SK-N-MC (cell line): ENCODE measurements around the gene RPGRIP1L.
A peak's percentile ranks its signal among the peaks of the same experiment; 100 is the strongest.

ENCODE experiments used
- DNase-seq: peaks from one replicate; pipeline ENCODE4 v3.0.0-alpha.2; 2011; ENCODE audit warnings: low read depth, low spot score
- H3K27ac ChIP-seq: fragments of 200-600 bp; sonication (generic); 2 replicates; pipeline ENCODE4 v1.5.1; 2016; ENCODE audit warnings: mixed run types
- H3K36me3 ChIP-seq: fragments of 200-600 bp; sonication (generic); 2 replicates; pipeline ENCODE4 v1.6.1; 2017; ENCODE audit warnings: antibody characterized with exemption, low read length, mixed read lengths; ENCODE audit not compliant: insufficient read depth
- H3K4me3 ChIP-seq: fragments of 200-600 bp; sonication (generic); 2 replicates; pipeline ENCODE4 v1.5.1; 2016
- H3K9ac ChIP-seq: fragments of 200-600 bp; sonication (generic); 2 replicates; pipeline ENCODE4 v1.8.0; 2017; ENCODE audit warnings: mixed run types, mixed read lengths; ENCODE audit not compliant: insufficient read length
- H3K9me3 ChIP-seq: fragments of 200-600 bp; sonication (generic); 2 replicates; pipeline ENCODE4 v1.6.1; 2017; ENCODE audit warnings: low read depth, mild to moderate bottlenecking, antibody characterized with exemption, low read length, moderate library complexity, mixed read lengths
- EZH2 ChIP-seq: fragments of 200-600 bp; sonication (generic); IDR thresholded peaks from one replicate; pipeline ENCODE4 v1.6.1; 2017; ENCODE audit warnings: antibody characterized with exemption
- FOXP2 ChIP-seq: optimal IDR thresholded peaks from 2 replicates; pipeline ENCODE3; 2011; ENCODE audit warnings: mild to moderate bottlenecking, moderate library complexity; ENCODE audit not compliant: insufficient read depth; ENCODE audit errors: extremely low read length, control extremely low read depth
- POLR2AphosphoS5 ChIP-seq: IDR thresholded peaks from 2 replicates; pipeline ENCODE4 v1.6.1; 2012; ENCODE audit warnings: mild to moderate bottlenecking, low read depth, low read length, borderline replicate concordance

Gene RPGRIP1L

DNA sequence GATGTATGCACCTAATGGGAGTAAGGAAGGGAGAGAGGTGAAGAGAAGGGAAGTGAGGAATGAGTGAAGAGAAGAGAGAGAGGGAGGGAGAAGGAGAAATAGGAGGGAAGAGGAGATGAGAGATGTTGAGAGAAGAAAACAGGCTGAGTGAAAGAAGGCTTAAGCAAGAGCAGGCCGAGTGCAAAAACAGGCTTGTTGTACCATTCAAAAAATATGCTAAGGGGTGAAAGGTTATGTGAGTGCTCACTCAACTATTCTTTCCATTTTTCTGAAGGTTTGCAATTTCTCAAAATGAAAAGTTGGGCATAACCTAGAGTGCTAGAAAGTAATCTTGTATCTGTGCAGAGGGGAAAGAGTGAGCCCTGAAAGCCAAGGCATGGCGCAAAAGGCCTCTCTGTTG lies 22.9 kb downstream of the RPGRIP1L start:
- no peak overlapping the region for H3K4me3 ChIP-seq
- H3K9ac ChIP-seq = no peak overlapping the region
- H3K27ac ChIP-seq = no peak overlapping the region
- no peak for DNase-seq
- peaks cover 6% of the 10 kb centered on the region; the same call in 1 of the 2 replicates for H3K36me3 ChIP-seq
- H3K9me3 ChIP-seq = no peaks in the 10 kb centered on the region
- TF ChIP-seq FOXP2 (no peak), POLR2AphosphoS5 (no peak)

DNA sequence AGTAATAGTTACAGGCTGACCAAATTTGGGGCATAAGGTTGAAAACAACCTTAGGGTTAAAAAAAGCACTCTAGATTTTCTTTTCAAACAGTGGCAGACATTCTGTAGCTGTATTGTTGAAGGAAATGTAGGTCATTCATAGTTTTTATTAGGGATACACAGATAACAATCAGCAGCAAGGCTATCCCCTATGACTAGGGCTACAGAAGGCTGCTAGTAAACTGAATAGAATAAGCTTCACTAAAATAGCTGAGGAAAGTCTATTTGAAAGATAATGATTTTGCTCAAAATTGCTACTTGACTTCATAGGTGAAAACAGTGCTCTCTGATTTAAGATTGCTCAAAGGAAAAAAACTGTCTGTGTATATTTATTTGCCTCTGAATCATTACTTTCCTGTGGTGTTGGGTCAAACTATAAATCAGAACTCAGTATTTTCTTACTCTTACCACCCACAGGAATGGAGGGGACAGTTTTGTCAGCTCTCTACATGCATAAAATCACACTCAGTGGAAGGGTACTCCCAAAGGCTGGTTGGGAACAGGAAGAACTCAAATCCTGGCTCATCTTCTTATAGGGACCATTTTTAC lies 24.8 kb downstream of the RPGRIP1L start:
- Histone ChIP-seq H3K9me3 (no peaks in the 10 kb centered on the region), H3K4me3 (peak overlapping the region; percentile 43), H3K27ac (peak overlapping the region; percentile 96), H3K36me3 (no peaks in the 10 kb centered on the region), H3K9ac (peak overlapping the region; percentile 12)
- TF ChIP-seq POLR2AphosphoS5 = no peak
- TF ChIP-seq FOXP2 = no peak
- no peak for TF ChIP-seq EZH2
- DNase-seq = no peak

DNA sequence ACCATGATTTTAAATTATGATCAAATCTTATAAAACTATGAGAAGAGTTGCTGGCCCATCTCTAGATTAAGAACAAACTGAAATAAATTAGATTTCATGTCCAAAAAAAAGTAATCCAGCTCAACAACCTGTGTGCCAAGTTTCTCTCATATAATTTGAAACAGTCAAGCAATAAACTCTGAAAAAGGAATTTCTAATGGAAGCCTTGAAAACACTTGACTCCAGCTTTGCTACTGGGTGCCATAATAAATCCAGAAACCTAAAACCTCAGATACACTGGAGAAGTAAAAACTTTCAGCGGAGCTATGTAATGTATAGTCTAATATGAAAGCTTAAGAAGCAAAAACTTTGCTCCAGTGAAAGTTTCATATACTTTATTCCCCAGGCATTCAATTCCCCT lies 25.5 kb downstream of the RPGRIP1L start:
- DNase-seq = no peak
- Histone ChIP-seq H3K9me3 (no peaks in the 10 kb centered on the region), H3K36me3 (no peaks in the 10 kb centered on the region), H3K9ac (no peak overlapping the region), H3K4me3 (peak overlapping the region; percentile 43), H3K27ac (peak overlapping the region; percentile 96)
- no peak for TF ChIP-seq EZH2
- no peak for TF ChIP-seq FOXP2
- TF ChIP-seq POLR2AphosphoS5 = no peak

DNA sequence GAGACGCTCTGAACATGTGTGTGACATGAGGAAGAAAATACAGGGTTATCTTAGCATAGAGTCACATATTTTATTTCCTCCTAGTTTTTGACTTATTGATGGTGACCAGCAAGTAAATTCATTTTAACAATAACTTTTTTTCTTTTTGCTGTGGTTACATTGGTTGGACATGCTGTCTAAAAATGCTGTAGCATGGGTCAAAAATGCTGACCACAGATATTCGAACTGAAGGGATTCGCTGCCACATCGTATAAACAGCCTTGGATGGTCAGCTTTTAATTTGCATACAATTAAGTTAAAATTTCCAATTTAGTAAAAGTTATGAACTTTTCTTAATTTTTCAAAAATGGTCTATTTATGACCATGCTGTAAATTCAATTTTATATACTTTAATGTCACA lies 30.5 kb downstream of the RPGRIP1L start:
- no peak for TF ChIP-seq EZH2
- no peak for TF ChIP-seq POLR2AphosphoS5
- no peak for TF ChIP-seq FOXP2
- peak overlapping the region; percentile 71; the same call in 1 of the 2 replicates for H3K27ac ChIP-seq
- no peak for DNase-seq

DNA sequence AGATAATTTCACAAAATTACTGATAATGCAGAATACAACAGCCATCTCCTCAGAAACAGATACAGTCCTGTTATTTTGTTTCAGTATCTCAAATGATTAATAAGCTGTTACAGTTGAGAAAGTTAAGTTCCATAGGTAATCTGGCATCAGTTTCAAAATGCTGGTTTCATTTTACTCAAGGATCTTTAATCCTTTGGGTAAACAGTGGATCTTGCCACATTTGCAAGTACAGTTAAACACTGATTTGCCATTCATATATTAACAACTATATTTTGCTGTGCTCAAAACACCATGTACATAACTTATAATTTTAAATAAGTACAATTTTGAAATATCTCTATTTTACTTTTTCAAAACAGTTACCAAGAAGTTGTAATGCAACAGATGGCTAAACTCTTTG lies 31.2 kb downstream of the RPGRIP1L start:
- no peak for DNase-seq
- no peaks in the 10 kb centered on the region for H3K9me3 ChIP-seq
- no peaks in the 10 kb centered on the region for H3K36me3 ChIP-seq
- peak overlapping the region; percentile 51 for H3K9ac ChIP-seq
- peak overlapping the region; percentile 61 for H3K4me3 ChIP-seq
- TF ChIP-seq FOXP2 (no peak), EZH2 (no peak), POLR2AphosphoS5 (no peak)
- H3K27ac ChIP-seq = peak overlapping the region; percentile 71

More for the DNA sequence above, 30.5 kb downstream of the RPGRIP1L start:
- Histone ChIP-seq H3K4me3 (peak overlapping the region; percentile 61), H3K9me3 (no peaks in the 10 kb centered on the region), H3K9ac (no peak overlapping the region), H3K36me3 (no peaks in the 10 kb centered on the region)

DNA sequence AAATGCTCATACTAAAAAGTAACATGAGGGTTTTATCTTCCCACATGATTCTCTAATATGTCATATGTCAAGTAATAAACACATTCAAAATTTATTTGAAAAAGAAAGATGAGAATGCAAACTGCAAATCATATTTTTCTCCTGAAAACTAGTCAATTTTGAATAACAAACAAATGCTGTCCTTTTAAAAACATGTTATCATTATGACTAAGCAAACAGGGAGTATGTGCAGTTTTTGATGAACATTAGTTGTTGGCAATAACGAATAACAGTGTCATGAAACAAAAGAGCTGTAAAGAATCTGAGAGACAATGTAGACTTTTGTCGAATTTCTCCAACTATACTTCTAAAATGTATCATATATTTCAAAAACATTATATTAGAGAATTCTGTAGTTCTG lies 34.8 kb downstream of the RPGRIP1L start:
- no peaks in the 10 kb centered on the region for H3K9me3 ChIP-seq
- no peak overlapping the region for H3K9ac ChIP-seq
- H3K36me3 ChIP-seq = no peaks in the 10 kb centered on the region
- H3K4me3 ChIP-seq = peak overlapping the region; percentile 22; the same call in 1 of the 2 replicates
- DNase-seq = no peak
- TF ChIP-seq FOXP2 (no peak), EZH2 (no peak), POLR2AphosphoS5 (no peak)
- peak overlapping the region; percentile 79 for H3K27ac ChIP-seq

DNA sequence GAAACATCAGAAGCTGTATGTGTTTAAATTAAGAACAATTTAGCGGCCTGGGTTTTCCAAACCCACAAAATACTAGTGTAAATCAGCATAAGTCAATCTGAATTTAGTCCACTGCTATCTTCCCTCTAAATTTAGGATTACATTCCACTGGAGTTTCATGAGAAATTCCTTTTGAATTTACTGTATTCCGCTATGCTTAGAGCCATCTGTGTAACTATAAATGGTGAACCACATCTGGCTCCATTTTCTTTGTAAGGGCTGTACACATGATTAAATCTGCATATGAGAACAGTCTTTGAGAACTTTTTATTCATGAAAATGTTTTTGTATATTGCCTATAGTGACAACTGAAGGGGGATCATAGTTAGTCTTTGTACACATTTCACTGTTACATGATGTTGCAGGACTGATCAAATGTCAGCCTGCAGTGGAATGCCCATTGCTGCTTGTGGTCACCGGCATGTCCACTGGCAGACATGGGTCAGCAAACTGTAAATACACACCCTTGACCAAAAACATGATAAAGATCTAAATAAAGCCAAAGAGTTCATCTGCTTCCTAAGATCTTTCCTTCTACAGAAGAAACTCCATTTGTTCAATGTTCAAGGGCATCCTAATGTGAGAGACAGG lies 36.8 kb downstream of the RPGRIP1L start:
- no peaks in the 10 kb centered on the region for H3K9me3 ChIP-seq
- TF ChIP-seq EZH2 (no peak), FOXP2 (no peak), POLR2AphosphoS5 (no peak)
- no peak overlapping the region for H3K4me3 ChIP-seq
- DNase-seq = no peak
- H3K27ac ChIP-seq = peak overlapping the region; percentile 89
- H3K36me3 ChIP-seq = no peaks in the 10 kb centered on the region
- H3K9ac ChIP-seq = no peak overlapping the region

DNA sequence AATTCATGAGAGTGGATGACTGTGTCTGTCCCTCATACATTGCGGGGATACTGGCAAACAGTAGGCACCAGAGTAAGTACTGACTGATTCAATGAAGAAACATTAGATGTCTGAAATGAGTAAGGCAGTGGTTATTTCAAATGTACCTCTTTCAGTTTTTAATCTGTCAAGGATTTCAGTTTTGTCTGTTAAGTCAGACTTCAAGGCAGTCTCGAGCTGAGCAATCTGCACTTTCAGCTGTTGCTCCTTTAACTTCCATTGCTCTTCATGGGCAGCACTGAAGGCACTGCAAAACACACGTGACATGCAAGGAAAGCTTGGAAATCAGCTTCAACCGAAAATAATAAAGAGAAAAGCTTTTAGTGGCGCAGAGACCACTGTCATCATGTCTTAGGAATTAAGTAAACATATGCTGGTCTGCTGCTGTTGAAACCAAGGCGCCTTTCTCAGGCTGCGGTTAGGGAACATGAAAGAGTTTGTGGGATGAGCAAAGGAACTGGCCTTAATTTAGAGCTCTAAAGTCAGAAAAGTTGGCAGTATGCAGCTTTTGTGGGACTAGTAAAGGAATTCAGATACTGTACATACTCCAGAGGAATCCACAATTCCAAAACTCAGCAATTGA lies 38.8 kb downstream of the RPGRIP1L start:
- no peak overlapping the region for H3K4me3 ChIP-seq
- no peak overlapping the region for H3K9ac ChIP-seq
- H3K27ac ChIP-seq = peak overlapping the region; percentile 89
- no peaks in the 10 kb centered on the region for H3K9me3 ChIP-seq
- no peak for DNase-seq
- no peaks in the 10 kb centered on the region for H3K36me3 ChIP-seq
- TF ChIP-seq POLR2AphosphoS5 (no peak), FOXP2 (no peak), EZH2 (no peak)
